ENCODE measurements around the gene FAR2.
A peak's percentile ranks its signal among the peaks of the same experiment; 100 is the strongest.

FAR2 gene

DNA sequence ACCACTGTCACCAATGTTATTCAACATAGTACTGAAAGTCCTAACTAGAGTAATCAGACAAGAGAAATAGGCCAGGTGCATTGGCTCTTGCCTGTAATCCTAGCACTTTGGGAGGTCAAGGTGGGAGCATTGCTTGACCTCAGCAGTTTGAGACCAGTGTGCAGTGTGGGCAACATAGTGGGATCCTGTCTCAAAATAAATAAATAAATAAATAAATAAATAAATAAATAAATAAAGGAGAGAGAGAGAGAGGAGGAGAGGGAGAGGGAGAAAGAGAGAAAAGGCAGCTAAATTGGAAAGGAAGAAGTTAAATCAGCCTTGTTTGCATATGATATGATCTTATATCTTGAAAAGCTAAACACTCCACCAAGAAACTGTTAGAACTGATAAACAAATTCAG is 115.3 kb downstream of the FAR2 start (continued):
- TF ChIP-seq, protein P1, sequence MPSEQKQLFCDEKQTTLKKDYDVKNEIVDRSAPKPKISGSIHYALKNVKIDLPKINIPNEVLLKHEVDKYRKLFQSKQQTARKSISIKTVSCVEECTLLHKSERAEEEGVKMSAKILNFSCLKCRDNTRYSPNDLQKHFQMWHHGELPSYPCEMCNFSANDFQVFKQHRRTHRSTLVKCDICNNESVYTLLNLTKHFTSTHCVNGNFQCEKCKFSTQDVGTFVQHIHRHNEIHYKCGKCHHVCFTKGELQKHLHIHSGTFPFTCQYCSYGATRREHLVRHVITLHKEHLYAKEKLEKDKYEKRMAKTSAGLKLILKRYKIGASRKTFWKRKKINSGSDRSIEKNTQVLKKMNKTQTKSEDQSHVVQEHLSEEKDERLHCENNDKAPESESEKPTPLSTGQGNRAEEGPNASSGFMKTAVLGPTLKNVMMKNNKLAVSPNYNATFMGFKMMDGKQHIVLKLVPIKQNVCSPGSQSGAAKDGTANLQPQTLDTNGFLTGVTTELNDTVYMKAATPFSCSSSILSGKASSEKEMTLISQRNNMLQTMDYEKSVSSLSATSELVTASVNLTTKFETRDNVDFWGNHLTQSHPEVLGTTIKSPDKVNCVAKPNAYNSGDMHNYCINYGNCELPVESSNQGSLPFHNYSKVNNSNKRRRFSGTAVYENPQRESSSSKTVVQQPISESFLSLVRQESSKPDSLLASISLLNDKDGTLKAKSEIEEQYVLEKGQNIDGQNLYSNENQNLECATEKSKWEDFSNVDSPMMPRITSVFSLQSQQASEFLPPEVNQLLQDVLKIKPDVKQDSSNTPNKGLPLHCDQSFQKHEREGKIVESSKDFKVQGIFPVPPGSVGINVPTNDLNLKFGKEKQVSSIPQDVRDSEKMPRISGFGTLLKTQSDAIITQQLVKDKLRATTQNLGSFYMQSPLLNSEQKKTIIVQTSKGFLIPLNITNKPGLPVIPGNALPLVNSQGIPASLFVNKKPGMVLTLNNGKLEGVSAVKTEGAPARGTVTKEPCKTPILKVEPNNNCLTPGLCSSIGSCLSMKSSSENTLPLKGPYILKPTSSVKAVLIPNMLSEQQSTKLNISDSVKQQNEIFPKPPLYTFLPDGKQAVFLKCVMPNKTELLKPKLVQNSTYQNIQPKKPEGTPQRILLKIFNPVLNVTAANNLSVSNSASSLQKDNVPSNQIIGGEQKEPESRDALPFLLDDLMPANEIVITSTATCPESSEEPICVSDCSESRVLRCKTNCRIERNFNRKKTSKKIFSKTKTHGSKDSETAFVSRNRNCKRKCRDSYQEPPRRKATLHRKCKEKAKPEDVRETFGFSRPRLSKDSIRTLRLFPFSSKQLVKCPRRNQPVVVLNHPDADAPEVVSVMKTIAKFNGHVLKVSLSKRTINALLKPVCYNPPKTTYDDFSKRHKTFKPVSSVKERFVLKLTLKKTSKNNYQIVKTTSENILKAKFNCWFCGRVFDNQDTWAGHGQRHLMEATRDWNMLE (tag by site-specific recombination; conservative IDR thresholded peaks at IDR 0.05; ENCODE audit: low read depth): peak; percentile 78; the same call in 1 of the 2 replicates
- TF ChIP-seq ZNF140 (tag by site-specific recombination; IDR thresholded peaks at IDR 0.05) (peak; percentile 44; the same call in 1 of the 2 replicates), ZNF791 (tag by site-specific recombination; IDR thresholded peaks at IDR 0.05) (no peak), SCRT1 (tag by site-specific recombination; IDR thresholded peaks at IDR 0.05; ENCODE audit: borderline replicate concordance) (no peak), ZNF677 (tag by site-specific recombination; IDR thresholded peaks at IDR 0.05) (no peak), ZNF157 (tag by site-specific recombination; IDR thresholded peaks at IDR 0.05) (no peak), SALL2 (tag by site-specific recombination; IDR thresholded peaks at IDR 0.05; ENCODE audit: borderline replicate concordance) (no peak), ZNF274 (IDR thresholded peaks at IDR 0.05; ENCODE audit: low read length) (no peak), ZNF274 (tag by site-specific recombination; IDR thresholded peaks at IDR 0.05; ENCODE audit: borderline replicate concordance) (no peak), ZNF114 (tag by site-specific recombination; IDR thresholded peaks at IDR 0.05) (no peak)
- TF ChIP-seq, protein P2, sequence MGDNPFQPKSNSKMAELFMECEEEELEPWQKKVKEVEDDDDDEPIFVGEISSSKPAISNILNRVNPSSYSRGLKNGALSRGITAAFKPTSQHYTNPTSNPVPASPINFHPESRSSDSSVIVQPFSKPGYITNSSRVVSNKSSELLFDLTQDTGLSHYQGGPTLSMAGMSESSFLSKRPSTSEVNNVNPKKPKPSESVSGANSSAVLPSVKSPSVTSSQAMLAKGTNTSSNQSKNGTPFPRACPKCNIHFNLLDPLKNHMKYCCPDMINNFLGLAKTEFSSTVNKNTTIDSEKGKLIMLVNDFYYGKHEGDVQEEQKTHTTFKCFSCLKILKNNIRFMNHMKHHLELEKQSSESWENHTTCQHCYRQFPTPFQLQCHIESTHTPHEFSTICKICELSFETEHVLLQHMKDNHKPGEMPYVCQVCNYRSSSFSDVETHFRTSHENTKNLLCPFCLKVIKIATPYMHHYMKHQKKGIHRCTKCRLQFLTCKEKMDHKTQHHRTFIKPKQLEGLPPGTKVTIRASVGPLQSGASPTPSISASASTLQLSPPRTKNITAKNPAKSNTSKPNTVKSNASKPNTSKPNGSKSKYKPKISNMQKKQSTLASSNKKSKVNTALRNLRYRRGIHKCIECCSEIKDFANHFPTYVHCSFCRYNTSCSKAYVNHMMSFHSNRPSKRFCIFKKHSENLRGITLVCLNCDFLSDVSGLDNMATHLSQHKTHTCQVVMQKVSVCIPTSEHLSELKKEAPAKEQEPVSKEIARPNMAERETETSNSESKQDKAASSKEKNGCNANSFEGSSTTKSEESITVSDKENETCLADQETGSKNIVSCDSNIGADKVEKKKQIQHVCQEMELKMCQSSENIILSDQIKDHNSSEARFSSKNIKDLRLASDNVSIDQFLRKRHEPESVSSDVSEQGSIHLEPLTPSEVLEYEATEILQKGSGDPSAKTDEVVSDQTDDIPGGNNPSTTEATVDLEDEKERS (tag by site-specific recombination; IDR thresholded peaks at IDR 0.05): no peak
- TF ChIP-seq, protein P3, sequence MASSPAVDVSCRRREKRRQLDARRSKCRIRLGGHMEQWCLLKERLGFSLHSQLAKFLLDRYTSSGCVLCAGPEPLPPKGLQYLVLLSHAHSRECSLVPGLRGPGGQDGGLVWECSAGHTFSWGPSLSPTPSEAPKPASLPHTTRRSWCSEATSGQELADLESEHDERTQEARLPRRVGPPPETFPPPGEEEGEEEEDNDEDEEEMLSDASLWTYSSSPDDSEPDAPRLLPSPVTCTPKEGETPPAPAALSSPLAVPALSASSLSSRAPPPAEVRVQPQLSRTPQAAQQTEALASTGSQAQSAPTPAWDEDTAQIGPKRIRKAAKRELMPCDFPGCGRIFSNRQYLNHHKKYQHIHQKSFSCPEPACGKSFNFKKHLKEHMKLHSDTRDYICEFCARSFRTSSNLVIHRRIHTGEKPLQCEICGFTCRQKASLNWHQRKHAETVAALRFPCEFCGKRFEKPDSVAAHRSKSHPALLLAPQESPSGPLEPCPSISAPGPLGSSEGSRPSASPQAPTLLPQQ (tag by site-specific recombination; IDR thresholded peaks at IDR 0.05): no peak

DNA sequence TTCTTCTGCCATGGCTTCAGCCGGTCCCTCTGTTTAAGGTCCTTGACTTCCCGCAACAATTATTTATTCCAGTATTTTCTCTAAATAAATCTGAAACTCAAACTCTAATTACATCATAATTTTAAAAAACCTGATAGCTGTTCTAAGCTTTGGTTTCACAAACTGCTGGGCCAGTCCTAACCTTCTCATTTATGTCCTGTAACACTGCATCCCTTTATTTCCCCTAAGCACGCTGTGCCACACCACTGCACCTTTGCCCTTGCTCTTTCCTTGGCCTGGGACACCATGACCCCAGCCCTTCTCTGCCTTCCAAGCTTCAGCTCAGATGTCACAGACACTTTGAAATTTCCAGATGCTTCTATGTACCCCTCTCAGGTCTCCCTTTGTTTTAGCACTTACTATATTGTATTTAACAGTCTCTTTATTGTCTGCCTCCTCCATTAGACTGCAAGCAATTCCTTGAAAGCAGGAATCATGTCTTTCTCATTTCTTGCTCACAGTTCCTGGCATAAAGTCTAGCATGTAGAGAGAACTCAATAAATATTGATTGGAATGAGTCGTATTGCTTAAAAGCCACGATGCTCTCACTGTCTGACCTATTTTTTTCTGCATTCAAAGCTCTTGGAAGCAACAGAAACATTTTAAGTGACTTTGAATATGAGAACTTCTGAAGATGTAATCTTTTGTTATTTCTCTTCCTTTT is 120.8 kb downstream of the FAR2 start:
- Histone ChIP-seq H3K36me3 (ENCODE audit: control insufficient read depth in 2 of 2, insufficient read depth in 1 of 2, low read length in 2 of 2) (no peaks in the 10 kb centered on the region), H3K27ac (ENCODE audit: extremely low read depth, low read depth, low read length) (no peak overlapping the region), H3K9me3 (ENCODE audit: control insufficient read depth, insufficient read depth, low read depth, low read length) (no peaks in the 10 kb centered on the region), H3K4me1 (ENCODE audit: control insufficient read depth, insufficient read depth, low read length) (no peaks in the 10 kb centered on the region), H3K4me3 (ENCODE audit: low read depth, low read length) (no peak overlapping the region)
- CTCF ChIA-PET: no interaction called here
- TF ChIP-seq ZNF561 (tag by site-specific recombination; IDR thresholded peaks at IDR 0.05; ENCODE audit: borderline replicate concordance): no peak
- TF ChIP-seq, protein P4, sequence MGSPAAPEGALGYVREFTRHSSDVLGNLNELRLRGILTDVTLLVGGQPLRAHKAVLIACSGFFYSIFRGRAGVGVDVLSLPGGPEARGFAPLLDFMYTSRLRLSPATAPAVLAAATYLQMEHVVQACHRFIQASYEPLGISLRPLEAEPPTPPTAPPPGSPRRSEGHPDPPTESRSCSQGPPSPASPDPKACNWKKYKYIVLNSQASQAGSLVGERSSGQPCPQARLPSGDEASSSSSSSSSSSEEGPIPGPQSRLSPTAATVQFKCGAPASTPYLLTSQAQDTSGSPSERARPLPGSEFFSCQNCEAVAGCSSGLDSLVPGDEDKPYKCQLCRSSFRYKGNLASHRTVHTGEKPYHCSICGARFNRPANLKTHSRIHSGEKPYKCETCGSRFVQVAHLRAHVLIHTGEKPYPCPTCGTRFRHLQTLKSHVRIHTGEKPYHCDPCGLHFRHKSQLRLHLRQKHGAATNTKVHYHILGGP (tag by site-specific recombination; IDR thresholded peaks at IDR 0.05): peak; percentile 41; the same call in 1 of the 2 replicates
- POLR2A ChIA-PET: no interaction called here
